Right ventricle myocardium superior (tissue), 1 donor: Measurements from ENCODE around the gene PLEKHG4B. TPM values are rescaled to one million over a fixed set of nuclear protein-coding genes. Genes with fewer than 3 reads are reported as not detected.
"Not testable (repeated sequence)": the region's sequence is repeated elsewhere in the genome, so short reads cannot be mapped to it uniquely, and the experiment has no call there.

ENCODE experiments used
- ATAC-seq: fragments of 200-7000 bp; cut with Tn5 transposase; one replicate; pipeline ENCODE4 v1.9.1; 2020; ENCODE audit warnings: mild to moderate bottlenecking; ENCODE audit not compliant: poor library complexity
- DNase-seq: peaks from one replicate; pipeline ENCODE4 v3.0.0-alpha.2; 2020
- intact Hi-C: fragments of 100-400 bp; cut with DNase I; formaldehyde crosslinking; loops from one replicate; pipeline ENCODE4 v1.11.2; 2022
- total RNA-seq: library from RNA; stranded (reverse); fragmentation: NEBNext Ultra II Directional; extraction: Animal tissue kit (Norgen Biotek cat#: 25700); gene quantifications from one replicate; pipeline ENCODE4 v1.2.1, GENCODE V29; 2021
- donor health status: DM: no; HTN: yes; CAD: no; lungs with severe emphysema.

The PLEKHG4B gene
- total RNA-seq, 1 donor from 2014 or later: not detected

GRCh38 chr5:189976-190365 is 98.0 kb downstream of the PLEKHG4B start:
- DNase-seq: no peak
- intact Hi-C loops: no loop called here

GRCh38 chr5:190366-191035 is 98.5 kb downstream of the PLEKHG4B start:
- DNase-seq (no peak), ATAC-seq (peak; percentile 0)
- intact Hi-C loops: no loop called here

More at GRCh38 chr5:189976-190365, 98.0 kb downstream of the PLEKHG4B start:
- no peak for ATAC-seq

GRCh38 chr5:191036-191948 is 99.3 kb downstream of the PLEKHG4B start, which contains the start of gene LRRC14B:
TSS of gene LRRC14B (plus strand) at chr5:191495. CDS start at chr5:191539, 44 bp downstream.
- intact Hi-C loops: no loop called here
- ATAC-seq (peak; percentile 74), DNase-seq (peak; percentile 86)

GRCh38 chr5:191949-192690 is 100.2 kb downstream of the PLEKHG4B start:
- no peak for DNase-seq
- intact Hi-C loops: no loop called here
- no peak for ATAC-seq

- ATAC-seq (no peak), DNase-seq (no peak)
- intact Hi-C loops: no loop called here
Observed at GRCh38 chr5:192691-192969, 100.7 kb downstream of the PLEKHG4B start.

- DNase-seq (no peak), ATAC-seq (no peak)
- intact Hi-C loops: no loop called here
Observed at GRCh38 chr5:192970-193831, 101.2 kb downstream of the PLEKHG4B start.

GRCh38 chr5:194102-194501 is 102.1 kb downstream of the PLEKHG4B start:
- ATAC-seq (peak; percentile 26), DNase-seq (peak; percentile 80)
- intact Hi-C loops: no loop called here

- intact Hi-C loops: no loop called here
- DNase-seq: no peak
- ATAC-seq: no peak
Observed at GRCh38 chr5:194603-195209, 102.7 kb downstream of the PLEKHG4B start.

GRCh38 chr5:195401-196160 is 103.6 kb downstream of the PLEKHG4B start:
- intact Hi-C loops: no loop called here
- DNase-seq (no peak), ATAC-seq (no peak)

- ATAC-seq: no peak
- intact Hi-C loops: no loop called here
- no peak for DNase-seq
Observed at GRCh38 chr5:196350-196749, 104.4 kb downstream of the PLEKHG4B start.

GRCh38 chr5:197031-197430 is 105.1 kb downstream of the PLEKHG4B start:
- DNase-seq, intact Hi-C loops, ATAC-seq: not testable (repeated sequence)

- ATAC-seq: peak; percentile 4
- intact Hi-C loops: no loop called here
- no peak for DNase-seq
Observed at GRCh38 chr5:197892-198489, 106.0 kb downstream of the PLEKHG4B start.

GRCh38 chr5:198516-199196 is 106.7 kb downstream of the PLEKHG4B start:
- intact Hi-C loops: no loop called here
- no peak for ATAC-seq

GRCh38 chr5:199197-199949 is 107.4 kb downstream of the PLEKHG4B start:
- ATAC-seq (no peak), DNase-seq (no peak)
- intact Hi-C loops: no loop called here

More at GRCh38 chr5:198516-199196, 106.7 kb downstream of the PLEKHG4B start:
- DNase-seq: no peak

GRCh38 chr5:199950-200645 is 108.1 kb downstream of the PLEKHG4B start:
- ATAC-seq (peak; percentile 29), DNase-seq (no peak)
- intact Hi-C loops: no loop called here
